ENCODE results near the gene TOGARAM2.
"Not testable (repeated sequence)": the region's sequence is repeated elsewhere in the genome, so short reads cannot be mapped to it uniquely, and the experiment has no call there.

TOGARAM2 gene

GRCh38 chr2:28977176-28977875 lies 3.8 kb upstream of the TOGARAM2 start:
- no peak for DNase-seq

- not testable (repeated sequence) for DNase-seq
Measured at GRCh38 chr2:28978001-28978400, 3.1 kb upstream of the TOGARAM2 start.

DNA sequence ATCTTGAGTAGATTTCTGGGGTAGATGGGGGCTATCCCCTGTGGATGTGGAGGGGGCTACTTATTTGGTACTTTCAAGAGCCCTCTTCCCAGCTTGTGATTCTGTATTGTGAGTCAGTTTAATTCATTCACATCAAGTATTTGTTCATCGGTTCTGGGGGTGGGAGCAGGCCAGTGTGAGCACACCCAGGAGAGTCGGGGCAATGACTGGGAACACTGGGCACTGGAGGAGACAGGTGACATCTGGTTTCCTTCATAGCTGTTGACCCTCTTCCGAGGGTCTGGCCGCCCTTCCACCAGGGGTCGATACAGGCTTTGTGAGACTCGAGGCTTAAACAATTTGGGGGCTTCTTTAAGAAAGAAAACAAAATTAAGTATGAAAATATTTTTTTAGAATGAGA lies 2.5 kb upstream of the TOGARAM2 start:
- DNase-seq: no peak

DNA sequence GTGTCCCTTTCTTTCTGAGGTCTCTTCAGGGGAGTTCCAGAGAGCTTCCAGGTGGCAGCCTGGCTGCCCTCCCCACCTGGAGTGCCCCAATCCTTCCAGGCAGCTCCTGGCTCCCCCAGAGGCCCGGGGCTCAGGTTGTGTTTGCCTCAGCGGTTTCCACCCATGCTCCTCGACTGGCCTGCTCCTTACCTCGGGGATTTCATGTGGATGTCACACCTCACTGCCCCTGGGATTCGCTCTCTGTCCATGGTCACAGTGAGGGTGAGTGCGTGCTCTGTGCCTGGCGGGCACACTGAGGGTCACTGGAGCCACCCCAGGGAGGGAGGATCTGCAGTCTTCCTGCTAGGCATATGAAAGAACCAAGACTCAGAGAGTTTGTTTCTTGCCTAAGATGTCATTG lies 2.1 kb upstream of the TOGARAM2 start:
- DNase-seq: no peak

DNA sequence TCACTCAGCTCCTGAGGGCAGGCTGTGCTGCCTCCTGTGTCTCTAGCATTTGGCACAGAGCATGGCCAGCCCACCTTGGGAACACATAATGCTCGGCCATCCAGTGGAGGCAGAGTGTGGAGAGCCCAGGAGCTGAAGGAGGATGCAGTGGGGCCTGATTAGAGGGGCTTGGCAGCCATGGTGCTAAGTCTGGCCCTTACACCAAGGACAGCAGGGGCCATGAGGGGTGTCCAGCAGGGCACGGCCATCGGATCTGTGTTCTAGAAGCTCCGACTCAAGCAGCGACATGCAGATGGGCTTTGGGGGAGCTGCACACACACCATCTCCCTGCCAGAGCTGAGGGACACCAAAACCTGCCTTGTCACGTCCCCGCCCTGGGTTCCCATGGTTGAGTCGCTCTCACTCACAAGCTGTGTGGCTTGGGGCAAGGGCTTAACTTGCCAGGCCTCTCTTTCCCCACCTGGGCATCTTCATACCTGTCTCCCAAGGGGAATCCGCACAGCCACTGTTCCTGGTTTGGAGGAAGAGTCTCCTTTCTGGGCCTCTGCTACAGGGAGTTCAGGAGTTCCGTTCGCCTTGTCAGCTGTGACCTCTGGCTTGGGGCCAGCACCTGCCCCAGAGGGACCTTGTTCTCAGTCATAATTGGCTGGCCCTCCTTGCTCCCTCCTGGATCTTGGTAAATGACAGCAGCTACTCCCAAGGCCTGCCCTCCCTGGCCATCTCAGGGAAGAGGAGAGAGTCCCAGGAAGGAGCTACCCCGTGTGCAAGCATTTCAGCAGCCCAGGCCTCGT lies 1.3 kb upstream of the TOGARAM2 start:
- no peak for DNase-seq

GRCh38 chr2:28980368-28981015 lies 606 bp upstream of the TOGARAM2 start:
- no peak for DNase-seq

GRCh38 chr2:28981620-28982376 lies 700 bp downstream of the TOGARAM2 start:
- no peak for DNase-seq

- DNase-seq: no peak
Measured at GRCh38 chr2:28982381-28982950, 1.4 kb downstream of the TOGARAM2 start.

- no peak for DNase-seq
Measured at GRCh38 chr2:28986429-28986828, 5.3 kb downstream of the TOGARAM2 start.

DNA sequence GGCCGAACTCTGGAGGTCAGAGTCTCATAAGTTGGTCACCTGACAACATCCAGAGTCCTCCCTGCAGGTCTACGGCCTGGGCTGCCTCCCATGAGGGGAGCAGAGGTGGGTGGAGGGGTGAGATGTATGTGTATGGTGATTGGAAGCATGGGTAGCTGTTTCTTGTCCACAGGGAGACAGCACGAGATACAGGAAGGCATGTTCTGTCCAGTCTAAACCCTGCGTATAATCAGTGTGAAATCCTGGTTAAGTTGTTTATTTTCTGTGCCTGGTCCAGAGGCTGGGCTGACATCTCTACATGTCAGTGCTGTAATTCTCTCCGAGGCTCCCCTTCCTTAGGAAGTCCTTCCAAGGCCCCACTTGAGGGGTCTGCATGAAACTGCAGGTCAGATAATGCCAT lies 8.9 kb downstream of the TOGARAM2 start:
- DNase-seq: no peak

GRCh38 chr2:28990445-28990844 lies 9.3 kb downstream of the TOGARAM2 start:
- DNase-seq: no peak

DNA sequence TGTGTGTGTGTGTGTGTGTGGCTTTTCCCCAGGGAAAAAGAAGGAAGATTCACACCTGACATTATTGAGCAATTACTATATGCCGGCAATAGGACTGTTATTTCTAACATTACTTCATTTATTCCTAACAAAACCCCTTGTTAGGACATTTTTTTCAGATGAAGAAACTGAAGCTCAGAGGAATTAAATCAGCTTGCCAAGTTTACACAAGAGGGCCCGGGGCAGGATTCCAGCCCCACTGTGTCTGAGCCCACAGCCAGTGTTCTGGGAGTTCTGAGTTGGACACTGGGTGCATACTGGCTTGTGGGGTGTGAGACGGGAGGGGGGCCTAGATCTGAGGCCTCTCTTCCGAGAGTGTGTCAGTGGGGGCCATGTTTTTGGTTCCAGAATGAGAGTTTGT lies 9.9 kb downstream of the TOGARAM2 start:
- DNase-seq: no peak

- DNase-seq: no peak
Measured at GRCh38 chr2:28991460-28991859, 10.4 kb downstream of the TOGARAM2 start.

DNA sequence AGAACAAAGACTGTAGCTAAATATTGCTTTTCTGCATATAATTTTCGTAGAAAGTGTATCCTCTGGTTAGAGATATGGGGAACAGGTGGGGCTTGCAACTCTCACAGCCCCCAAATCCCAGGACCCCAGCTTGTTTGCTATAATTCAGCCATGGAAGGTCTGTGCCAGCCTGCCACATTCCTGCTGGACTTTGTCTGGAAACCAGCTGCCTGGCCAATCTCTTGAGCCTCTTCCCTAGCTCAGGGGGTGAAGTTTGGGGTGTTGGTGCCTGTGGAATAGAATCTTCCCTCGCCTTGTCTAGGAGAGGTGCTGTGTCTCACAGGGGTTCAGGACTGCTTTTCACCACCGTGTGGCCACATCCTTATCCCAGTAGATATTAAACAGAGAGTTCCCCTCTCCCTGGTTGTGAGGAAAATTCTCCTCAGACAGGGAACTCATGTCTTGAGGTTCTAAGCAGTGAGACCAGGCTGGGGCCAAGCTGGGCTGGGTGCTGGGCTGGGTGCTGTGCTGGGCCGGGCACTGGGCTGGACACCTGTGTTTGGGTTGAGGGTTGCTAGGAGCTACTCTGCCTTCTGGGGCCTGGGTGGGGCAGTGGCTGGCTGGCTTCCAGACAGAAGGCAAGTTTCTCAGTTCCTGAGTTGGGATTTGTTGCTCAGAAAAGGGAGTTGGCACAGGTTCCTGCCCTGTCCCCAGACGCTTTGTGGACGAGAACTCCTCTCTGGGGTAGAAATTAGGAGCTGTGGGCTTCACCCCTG lies 12.3 kb downstream of the TOGARAM2 start:
- no peak for DNase-seq

- DNase-seq: no peak
Measured at GRCh38 chr2:28994074-28994473, 13.0 kb downstream of the TOGARAM2 start.

DNA sequence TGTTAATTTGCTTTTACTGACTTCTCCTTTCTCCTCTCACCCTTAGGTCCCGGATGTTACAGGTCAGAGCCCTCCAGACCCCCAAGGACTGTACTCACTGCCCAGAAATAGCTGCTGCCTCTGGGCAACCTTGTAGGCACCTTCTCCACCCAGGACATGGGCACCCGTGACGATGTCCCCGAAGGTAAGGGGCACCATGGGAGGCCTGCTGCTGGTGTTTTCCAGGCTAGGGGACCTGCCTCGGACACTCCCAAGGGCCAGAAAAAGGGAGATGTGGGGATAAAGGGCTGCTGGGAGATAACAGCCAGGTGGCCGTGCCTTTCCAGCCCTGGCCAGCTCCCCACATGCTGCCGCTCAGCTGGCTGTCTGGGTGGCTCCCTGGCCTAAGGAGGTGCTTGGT lies 13.6 kb downstream of the TOGARAM2 start:
- DNase-seq: no peak

DNA sequence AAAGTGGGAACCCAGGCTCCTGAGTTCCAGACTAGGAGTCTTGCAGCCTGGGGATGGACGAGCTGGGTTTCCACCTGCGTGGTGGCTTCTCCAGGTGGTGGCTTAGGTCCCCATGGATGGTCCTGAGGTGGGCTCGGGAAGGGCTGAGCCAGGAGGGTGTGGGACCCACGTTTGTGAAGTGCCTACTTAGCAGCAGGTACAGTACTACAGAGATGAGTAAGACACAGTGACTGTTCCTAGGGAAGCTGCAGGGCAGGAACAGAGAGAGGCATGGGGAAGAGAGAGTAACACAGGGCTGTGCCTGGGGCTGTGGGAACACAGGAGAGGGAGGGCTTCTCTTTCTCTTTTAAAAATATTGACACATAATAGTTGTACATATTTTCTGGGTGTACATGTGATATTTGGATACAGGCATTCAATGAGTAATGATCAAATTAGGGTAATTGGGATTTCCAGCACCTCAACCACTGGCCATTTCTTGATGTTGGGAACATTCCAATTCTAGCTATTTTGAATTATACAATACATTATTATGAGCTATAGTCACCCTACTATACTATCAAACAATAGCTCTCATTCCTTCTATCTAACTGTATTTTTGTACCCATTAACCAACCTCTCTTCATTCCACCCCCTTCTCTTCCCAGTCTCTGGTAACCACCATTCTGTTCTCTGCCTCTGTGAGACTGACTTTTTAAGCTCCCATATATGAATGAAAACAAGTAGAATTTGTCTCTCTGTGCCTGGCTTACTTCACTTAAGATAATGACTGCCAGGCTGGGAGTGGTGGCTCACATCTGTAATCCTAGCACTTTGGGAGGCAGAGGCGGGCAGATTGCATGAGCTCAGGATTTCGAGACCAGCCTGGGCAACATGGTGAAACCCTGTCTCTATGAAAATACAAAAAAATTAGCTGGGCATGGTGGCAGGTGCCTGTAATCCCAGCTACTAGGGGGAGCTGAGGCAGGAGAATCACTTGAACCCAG lies 15.0 kb downstream of the TOGARAM2 start:
- DNase-seq: no peak

DNA sequence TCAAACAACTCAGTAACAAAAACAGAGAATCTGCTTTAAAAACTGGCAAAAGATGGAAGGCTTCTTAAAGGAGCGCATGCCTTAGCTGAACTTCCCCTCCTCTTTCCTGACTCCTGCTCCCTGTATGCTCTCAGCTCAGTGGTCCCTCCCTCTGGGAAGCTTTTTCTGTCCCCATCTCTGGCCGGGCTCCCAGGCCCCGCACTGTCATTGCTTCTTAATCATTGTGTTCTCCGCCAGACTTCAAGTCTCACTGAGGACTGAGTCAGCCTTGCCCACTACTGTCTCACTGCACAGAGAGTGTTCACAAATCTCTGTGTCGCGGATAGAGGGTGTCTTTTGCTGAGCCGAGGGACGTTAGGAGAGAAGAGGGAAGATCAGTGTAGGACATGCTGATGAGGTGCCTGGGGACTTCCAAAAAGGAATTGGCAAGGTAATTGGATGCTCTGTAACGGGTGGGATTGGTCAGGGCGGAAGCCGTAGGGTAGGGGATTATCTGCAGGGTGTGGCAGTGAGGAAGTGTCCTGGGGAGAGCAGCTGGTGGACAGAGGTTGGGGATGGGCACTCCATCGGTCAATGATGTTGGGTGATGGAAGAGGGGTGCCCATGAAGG lies 16.2 kb downstream of the TOGARAM2 start:
- DNase-seq: no peak

DNA sequence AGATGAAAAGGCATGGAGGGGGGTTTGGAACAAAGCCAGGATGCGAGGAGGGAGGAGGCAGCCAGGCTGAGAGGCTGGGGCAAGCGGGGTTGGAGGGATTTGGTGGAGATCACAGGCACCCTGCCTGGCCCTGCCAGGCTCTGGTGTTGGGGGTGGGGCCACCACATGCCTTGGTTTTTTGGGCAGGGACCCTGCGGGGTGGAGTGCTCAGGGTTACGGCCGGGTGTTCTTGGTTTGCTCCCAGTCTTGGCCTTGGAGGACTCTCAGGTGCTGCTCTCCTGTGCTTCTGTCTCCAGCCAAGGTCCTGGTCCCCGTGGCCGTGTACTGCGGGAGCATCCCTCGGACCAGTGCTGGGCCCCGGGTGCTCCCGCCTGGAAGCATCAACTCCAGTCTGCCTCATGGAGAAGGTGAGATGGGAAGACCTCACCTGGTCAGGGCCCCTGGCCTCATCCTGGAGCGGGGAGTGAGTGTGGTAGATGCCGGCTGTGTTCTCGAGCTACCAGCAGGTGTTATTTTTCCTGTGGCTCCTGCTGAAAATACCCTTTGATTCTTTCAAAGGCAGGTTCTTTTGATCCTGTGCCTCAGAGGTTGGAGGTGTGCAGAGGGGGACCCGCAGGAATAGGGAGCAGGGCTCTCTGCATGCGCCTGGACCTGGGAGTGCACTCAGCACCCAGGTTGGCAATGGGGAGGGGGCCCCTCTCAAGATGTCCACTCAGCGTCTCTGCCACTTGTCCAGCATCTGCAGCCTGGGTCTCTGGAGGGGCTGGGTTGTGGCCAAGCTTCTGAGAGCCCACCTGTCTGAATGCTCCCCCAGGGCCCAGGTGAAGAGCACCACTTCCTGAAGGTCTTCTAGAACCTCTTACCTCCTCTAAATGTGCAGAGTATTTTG lies 17.0 kb downstream of the TOGARAM2 start:
- DNase-seq: no peak
